HG02970 (cell line): ENCODE results near the gene UROS.
A peak's percentile ranks its signal among the peaks of the same experiment; 100 is the strongest.

Experiments used
- ATAC-seq: cut with Tn5 transposase; IDR thresholded peaks from one replicate; pipeline ENCODE4 v1.9.1; 2021; ENCODE audit warnings: mild to moderate bottlenecking, moderate library complexity, moderate number of reproducible peaks; ENCODE audit not compliant: unreplicated experiment, low FRiP score

UROS gene

DNA sequence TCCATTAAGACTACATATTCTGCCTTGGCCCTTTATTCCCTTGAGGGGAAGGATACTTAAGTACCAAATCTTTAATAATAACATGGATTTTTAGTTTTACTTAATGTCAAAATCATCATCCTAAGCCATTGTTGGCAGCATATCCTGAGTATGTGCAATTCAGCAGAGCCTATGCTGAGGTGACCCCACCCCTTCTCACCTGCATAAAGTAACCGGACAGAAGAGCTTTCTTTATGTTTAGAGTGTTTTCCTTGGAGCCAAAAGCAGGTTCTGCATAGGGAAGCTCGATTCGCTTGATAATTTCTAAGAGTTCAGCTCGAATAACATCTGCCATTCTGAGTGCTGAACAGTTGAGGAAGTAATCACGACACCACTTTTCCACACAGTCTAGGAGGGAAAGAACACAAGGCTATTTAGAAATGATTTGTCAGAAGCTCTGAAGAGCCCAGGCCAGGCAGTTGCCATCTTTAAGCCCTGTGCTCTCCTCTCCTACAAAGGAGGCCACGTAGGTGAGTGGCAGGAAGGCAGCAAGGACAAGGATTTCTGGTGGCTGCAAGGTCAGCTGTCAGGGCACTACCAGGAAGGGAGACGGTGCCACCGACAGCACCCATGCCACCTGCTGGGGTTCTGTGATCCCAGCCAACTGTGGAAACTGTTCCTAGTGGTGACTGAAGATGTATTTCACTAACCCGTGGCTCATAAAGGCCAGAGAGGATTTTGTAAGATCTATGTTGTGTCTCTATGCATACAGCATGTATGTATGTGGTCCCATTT is 15.9 kb upstream of the UROS start:
- ATAC-seq, result no peak

DNA sequence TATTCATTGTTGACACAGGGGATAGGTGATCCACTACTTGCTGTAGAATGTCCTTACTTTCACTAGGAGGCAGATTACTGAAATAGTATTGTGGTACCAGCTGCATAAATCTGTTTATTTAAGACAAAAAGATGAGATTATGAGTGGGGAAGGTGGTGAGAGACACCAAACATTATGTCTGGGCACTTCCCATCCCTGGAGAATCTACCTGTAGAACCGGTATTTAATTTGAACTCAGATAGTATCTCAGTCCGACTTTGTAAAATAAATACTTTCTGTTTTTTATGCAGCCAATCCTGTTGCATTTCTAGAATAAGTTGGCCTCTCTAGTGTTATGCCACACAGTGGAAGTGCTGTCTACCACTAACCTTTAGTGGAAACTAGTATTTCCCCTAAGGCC is 13.7 kb upstream of the UROS start:
- no peak for ATAC-seq

DNA sequence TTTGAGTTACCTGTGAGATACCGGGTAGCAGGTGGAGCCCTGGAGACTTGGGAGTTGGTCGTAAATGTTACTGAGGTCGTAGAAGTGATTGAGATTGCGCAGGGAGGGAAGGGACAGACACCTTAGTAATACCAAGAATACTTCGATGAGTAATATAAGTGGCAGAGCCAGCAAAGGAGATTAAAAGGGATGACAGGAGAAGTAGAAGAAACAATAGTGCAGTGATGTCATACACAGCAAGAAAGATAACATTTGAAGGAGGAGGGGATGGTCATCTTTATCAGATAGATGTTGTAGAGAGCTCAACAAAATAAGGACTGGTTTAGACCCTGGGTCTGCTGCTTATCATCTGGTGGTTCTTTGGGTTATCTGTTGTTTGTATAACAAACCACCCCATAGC is 5.3 kb upstream of the UROS start:
- no peak for ATAC-seq

DNA sequence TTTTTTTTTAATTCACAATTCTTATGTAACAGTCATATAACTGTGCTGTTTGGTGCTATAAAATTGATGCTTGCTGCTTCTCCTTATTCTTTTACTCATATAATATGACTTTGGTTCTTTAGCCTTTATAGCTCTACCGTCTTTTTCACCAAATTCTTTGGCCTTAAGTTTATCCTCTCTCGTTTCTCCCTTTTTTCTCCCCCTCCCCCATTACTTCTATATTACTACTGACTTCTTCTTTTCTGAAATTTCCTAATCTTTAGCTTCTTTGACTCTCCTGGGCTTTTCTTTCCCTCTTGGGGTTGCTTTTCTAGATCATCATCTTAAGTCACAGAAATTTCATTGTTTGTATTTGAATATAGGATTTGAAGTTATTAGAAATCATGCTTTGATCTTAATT is 4.1 kb upstream of the UROS start:
- ATAC-seq, result no peak

DNA sequence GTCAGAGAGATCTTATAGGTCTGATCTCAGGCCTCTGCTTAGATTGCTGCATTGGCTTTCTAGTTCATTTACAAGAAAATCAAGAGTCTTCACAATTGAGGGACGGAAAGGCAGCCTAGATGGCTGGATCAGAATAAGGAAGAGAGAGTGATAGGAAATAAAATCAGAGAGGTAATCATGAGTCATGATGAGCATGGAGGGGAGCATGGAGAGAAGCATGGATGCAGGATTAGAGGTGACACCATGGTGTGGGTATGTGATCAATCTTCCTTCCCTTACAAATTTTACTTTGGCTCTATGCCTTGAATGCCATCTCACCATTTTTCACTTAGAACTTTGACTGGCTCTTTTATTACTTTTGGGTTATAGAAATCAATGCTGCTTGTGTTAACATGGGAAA is 1.7 kb upstream of the UROS start:
- ATAC-seq, result no peak

DNA sequence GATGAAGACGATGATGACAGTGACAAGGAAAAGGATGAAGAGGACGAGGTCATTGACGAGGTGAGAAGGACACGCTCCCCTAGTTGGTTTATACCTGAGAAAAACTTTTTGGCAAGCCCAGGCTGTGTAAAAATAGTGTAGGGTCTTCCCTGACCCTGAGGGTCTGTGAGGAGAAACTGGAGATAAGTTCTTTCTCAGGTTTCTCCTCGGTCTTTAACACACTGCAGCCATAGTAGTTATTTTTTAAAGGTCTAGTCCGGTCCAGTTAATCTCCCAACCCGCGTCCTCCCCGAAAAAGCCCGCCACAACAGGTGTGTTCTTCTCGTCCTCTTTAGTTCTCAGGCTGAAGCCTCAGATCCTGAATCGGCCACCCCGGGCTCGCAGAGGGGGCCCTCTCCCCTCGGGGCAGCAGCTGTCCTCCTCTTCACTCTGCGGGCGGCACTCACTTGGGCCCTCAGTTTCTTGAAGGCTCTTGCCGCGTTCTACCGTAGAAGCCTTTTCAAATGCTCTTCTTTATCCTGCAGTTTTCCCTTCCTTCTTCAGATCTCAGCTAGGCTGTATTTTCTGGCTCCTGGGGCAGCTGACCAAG is 699 bp upstream of the UROS start:
- peak; percentile 1 for ATAC-seq

DNA sequence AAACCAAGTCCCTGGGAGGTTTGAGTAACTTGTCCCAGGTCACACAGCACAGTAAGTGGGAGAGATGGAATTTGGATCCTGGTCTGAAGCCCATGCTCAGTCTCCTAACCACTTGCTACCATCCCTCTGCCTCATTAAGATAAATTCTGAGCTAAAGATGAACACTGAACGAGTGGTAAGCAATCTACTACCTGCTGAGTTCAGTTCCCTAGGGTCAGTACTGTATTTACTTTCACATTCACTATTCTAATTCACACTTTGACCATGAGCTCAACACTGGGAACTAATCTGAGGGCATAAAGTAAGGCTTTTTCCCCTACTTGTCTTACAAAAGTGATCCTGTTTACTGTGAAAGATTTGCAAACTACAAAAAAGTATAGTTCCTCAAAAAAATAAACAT is 2.4 kb downstream of the UROS start:
- no peak for ATAC-seq

DNA sequence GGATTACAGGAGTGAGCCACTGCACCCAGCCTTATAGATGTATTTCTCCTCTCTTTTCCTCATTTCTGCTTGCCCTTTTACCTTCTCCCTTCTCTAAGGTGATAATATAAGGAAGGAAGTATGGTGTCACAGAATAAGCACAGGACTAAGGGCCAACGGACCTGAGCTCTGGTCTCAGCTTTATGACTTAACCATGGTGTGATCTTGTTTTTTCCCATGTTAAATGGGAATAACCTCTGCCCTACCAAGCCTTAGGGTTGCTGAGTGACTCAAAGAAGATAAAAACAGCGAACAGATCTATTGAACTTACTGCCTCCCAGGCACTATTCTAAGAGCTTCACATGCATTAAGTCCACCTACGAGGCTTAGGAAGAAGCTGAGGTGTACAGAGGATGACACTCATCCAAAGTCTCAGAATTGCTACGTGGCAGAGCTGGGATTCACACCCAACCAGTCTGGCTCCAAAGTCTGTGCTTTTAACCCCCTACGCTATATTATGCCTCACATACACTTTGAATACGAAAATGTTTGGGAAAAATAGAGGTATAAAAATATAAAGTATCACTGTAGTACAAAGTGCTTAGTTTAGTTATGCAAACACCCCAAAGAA is 5.6 kb downstream of the UROS start:
- ATAC-seq, result no peak

DNA sequence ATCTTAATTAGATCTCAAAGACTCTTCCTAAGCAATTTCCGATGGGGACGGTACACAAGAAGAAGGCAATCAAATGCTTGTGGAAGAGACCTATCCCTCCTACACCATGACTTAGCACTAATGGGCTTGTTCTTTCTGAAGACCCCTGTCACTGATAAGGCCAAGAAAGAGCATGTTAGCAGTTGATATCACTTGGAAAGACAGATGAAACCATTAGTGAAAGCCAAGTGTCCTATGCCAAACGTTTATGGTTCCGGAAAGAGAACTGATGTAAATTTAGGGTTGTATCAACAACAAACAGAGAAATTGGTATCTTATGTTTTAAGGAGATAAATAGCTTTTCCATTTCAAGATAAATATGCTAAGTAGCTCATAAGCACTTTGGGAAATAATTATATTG is 6.5 kb downstream of the UROS start:
- ATAC-seq, result no peak

DNA sequence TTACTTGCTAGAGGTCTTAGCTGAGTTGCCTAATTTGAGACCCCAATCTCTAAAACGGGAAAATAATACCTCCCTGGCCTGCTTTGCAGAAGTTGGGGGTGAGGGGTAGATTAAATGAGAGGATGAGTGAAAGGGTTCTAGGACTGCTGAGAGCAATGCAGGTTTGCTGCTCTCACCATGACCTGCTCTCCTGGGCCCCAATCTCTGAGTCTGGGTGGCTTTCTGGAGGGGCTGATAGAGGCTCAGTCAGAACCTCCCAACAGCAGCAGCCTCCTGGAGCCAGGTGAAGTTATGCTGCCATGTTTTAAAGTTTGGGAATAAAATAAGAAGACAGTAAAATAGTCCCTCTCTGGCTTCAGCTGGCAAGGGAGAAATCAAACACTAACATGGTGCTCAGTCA is 7.3 kb downstream of the UROS start:
- no peak for ATAC-seq

DNA sequence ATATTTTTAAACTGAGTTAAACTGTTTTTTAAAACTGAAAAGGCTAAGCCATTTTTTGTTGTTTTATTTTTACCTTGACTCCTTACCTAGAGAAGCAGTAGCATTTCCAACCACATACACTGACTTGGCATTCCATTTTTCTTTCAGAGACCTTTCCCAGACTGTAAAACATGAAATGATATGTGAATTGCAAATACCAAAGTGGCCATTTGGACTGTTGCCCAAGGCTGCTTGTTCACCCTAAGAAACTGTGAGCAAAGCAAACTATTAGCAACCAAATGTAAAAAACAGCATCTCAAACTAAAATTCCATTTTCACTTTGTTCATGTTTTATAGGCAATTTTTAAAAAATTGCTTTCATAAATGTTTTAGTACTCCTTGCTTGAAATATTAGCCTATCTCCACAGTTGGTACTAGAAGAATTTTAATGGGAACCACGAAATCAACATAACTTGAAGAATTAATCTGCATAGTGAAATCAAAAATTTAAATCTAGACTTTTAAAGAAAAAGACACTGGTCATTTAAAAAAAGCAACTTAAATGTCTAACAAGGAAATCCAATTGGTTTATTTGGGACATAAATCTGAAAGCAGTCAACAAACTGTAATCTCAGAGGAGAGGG is 10.8 kb downstream of the UROS start:
- ATAC-seq, result no peak

DNA sequence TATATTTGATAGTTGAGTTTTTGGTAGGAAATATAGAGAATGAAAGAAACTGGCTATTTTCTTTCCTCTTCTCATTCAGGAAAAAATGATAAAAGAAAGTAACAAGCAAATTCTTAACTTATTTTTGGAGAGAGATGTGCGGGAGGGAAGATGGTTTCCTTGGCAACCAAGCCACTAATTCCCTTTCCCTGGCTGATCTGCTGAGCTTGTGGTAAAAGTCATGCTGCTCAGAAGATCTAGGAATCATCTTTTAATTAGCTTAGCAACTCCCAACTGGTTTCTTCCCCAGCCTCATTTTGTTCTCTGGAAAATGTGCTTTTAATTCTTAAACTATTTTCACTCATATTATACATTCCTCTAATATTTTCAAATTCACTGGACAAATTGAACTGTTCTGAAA is 11.8 kb downstream of the UROS start:
- ATAC-seq, result no peak

DNA sequence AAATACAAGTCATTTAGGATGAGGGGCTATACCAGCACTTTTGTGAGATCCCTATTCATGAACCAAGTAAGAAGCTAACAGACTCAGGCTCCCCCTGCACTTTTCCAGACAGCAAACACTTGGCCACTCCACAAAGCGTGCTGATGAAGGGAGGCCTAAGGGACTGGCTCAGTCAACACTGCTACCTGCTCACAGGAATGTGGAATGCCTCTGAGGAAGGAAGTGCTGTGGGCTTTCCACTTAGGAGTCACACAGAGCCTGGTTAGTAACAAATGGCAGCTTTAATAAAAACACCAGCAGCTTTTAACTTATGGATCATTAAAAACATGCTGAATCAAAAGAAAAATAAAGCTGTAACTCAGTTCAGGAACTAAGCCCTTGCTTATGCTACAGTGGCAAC is 15.0 kb downstream of the UROS start:
- ATAC-seq, result no peak

DNA sequence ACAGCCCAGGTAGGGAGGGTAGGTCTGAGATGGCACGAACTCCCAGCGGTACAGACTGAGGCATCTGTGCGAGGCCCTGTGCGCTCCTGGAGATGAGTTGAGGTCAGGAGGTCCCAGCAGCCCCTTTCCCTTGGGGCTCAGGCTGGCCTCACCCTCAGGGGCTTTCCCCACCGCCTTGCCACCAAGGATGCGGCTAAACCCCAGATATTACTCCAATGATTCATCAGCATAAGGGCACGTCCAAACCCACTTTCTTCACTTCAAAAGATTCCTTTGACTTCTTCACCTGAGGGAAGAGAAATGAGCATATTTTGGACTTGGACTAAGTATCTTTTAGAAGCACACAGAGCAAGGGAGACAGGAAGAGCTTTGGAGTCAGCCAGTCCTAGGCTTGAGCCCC is 20.3 kb downstream of the UROS start:
- ATAC-seq, result no peak

DNA sequence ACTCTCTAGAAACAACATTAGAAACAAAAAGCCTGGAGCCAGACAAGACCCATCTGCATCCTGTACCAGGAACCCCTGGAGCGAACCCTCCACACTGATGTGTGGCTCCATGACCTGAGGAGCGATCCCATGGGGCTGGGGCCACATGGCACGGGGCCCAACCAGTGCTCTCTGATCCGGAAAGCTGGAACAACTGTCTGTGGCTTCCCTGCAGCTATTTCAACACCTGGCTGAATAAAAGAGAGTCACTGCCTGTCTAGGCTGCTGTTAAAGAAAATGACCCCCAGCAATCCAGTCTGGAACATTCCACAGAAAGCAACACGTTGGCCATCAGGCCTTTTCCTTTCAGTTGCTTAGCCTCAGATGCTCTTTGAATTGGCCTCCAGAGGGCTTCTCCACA is 20.9 kb downstream of the UROS start:
- ATAC-seq, result no peak

DNA sequence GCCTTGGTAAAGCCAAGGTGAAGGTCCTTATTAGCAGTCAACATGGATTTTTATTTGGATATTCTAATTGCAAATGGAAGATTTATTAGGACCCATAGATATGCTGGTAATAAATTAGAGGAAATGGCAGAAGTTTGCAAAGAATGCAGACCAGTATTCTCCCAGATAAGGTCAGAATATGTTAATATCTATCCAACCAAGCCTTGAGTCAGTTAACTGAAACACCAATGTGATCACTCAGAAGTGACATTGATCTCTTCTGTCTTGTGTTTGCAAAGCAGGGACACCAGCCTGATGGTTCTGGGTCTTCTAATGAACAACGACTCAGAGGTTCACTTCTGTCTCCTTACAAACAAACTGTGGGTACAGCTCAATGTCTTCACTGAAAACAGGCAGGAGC is 21.5 kb downstream of the UROS start:
- ATAC-seq, result no peak

DNA sequence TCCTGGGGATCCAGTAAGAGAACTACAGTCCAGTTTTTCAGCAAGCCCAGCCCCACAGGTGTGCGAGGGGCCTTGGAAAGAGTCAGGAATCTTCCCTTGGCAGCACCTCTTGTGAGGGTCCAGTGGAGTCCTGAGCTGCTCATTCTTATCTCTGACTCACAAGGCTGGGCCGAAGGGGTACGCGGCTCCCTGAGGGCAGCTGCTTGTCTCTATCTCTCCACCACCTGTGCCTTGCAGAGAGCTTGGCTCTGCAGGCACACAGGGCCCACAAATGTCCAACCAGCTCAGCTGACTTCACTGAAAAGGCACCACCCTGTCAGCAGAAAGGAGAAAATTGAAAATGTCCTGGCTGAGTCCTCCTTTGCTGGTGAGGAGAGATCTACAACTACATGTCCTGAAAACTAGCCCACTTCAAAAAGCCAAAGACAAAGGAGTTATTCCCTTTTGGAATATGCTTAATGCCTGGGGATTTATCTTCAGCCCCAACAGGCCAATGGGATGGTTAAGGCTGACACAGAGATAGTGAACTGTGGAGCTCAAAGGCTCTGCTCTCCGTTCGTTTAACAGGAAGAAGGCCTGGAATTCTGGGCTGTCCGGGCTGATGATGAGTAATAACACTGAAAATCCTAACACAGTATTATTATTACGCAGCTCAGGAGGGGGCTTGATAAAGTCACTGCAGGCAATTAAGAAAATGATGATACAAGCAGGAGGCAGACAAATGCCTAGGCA is 23.4 kb downstream of the UROS start:
- ATAC-seq, result no peak

DNA sequence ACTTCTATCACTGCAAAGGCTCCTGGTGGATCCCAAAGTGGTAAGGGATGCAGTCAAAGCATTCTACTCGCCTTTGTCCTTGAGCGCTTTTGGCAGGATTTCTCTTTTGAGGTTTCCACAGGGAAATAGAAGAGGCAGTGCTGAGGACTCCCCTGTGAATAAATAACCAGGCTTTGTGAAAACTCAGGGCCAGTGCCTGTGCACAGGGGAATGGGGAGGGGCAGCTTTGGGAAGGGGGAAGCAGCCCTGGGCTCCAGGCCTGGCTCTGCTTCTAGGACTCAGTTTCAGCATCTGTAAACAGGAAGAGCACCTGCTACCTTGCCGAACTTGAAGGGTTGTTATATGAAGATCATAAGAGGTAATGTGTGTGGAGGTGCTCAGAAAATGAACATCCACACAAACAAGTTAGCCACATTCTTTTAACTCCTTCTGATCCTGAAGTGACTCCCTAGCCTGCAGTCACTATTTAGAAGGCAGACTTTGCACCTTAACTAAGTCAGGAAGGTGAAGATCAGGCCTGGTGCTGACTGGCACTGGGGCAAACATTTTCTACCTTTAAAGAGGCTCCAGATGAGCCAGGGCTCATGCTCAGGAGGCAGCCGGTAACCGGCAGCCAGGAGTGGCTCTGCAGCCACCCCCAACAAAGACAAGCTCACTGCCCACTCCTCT is 24.9 kb downstream of the UROS start:
- no peak for ATAC-seq

DNA sequence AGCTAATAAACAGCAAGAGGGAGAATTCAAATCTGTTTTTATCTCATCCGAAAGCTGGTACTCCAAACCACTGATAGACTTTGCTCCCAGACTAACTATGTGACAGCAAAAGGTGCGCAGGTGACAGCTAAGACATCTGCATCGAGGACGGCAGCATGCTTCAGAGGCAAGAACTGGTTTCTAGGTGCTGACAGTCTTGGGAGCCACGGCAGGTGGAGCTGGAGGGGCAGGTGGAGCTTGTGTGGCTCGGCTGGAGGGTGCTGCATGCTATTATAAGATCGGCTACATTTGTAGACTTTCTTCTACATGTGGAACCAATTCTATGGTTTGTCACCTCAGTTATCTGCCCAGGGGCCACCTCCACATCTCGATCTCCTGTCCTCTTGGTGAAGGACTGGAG is 25.6 kb downstream of the UROS start:
- no peak for ATAC-seq

DNA sequence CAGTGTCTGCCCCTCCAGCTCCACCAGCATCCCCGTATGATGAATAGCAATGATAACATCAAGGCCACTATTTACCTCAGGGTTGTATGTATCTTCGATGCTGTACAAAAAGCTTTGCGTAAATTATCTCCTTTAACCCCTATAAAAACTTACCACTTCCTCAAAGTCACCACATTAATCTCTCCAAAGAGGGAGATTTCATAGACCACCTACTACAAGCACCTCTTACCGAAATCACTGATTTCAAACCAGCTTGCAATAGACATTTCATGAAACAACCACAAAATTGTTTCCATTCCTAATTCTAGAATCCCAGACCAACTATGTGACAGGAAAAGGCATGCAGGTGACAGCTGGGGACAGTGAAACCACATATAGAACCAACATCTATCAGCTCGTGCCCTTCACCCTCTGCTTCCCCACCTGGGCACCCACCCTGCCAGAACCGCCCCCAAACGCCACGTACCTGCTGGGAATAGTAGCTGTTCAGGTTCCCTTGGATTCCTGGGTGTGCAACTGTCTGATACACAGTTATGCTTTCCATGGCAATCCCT is 27.3 kb downstream of the UROS start:
- no peak for ATAC-seq
